PFSK-1 (cell line): ENCODE results near the gene PCGF2.
A peak's percentile ranks its signal among the peaks of the same experiment; 100 is the strongest.

Experiments used
- FOXP2 ChIP-seq: optimal IDR thresholded peaks from 2 replicates; pipeline ENCODE3; 2011; ENCODE audit warnings: borderline replicate concordance, control low read depth, inconsistent platforms; ENCODE audit not compliant: insufficient read depth; ENCODE audit errors: extremely low read length, extremely low read depth
- POLR2AphosphoS5 ChIP-seq: IDR thresholded peaks from 2 replicates; pipeline ENCODE4 v1.6.1; 2012; ENCODE audit warnings: low read depth, mild to moderate bottlenecking, control low read depth, low read length, moderate library complexity
- SIN3A ChIP-seq: IDR thresholded peaks from 2 replicates; pipeline ENCODE4 v1.6.1; 2012; ENCODE audit warnings: mild to moderate bottlenecking, low read length, moderate library complexity, borderline replicate concordance; ENCODE audit not compliant: insufficient read depth
- TAF1 ChIP-seq: IDR thresholded peaks from 2 replicates; pipeline ENCODE4 v1.6.1; 2012; ENCODE audit warnings: low read length, control low read depth, borderline replicate concordance; ENCODE audit not compliant: insufficient read depth
- TF ChIP-seq, protein P1 (sequence below), 2 experiments: IDR thresholded peaks; 2 replicates each; pipeline versions ENCODE4 v1.6.1 to v1.8.0; 2011 to 2012; ENCODE audit warnings: low read depth in 2 of 2, low read length in 2 of 2, control low read depth in 1 of 2, inconsistent platforms in 1 of 2, mild to moderate bottlenecking in 1 of 2, moderate library complexity in 1 of 2; ENCODE audit not compliant: insufficient read depth in 1 of 2

The PCGF2 gene

GRCh38 chr17:38703742-38704605 is 44.2 kb downstream of the PCGF2 start:
- TF ChIP-seq, protein P1, sequence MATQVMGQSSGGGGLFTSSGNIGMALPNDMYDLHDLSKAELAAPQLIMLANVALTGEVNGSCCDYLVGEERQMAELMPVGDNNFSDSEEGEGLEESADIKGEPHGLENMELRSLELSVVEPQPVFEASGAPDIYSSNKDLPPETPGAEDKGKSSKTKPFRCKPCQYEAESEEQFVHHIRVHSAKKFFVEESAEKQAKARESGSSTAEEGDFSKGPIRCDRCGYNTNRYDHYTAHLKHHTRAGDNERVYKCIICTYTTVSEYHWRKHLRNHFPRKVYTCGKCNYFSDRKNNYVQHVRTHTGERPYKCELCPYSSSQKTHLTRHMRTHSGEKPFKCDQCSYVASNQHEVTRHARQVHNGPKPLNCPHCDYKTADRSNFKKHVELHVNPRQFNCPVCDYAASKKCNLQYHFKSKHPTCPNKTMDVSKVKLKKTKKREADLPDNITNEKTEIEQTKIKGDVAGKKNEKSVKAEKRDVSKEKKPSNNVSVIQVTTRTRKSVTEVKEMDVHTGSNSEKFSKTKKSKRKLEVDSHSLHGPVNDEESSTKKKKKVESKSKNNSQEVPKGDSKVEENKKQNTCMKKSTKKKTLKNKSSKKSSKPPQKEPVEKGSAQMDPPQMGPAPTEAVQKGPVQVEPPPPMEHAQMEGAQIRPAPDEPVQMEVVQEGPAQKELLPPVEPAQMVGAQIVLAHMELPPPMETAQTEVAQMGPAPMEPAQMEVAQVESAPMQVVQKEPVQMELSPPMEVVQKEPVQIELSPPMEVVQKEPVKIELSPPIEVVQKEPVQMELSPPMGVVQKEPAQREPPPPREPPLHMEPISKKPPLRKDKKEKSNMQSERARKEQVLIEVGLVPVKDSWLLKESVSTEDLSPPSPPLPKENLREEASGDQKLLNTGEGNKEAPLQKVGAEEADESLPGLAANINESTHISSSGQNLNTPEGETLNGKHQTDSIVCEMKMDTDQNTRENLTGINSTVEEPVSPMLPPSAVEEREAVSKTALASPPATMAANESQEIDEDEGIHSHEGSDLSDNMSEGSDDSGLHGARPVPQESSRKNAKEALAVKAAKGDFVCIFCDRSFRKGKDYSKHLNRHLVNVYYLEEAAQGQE (IDR thresholded peaks at IDR 0.05; ENCODE audit: insufficient read depth in 1 of 2, low read depth in 2 of 2, low read length in 2 of 2) = no peak
- TF ChIP-seq POLR2AphosphoS5 (no peak), TAF1 (no peak), FOXP2 (no peak)

GRCh38 chr17:38702916-38703741 is 45.0 kb downstream of the PCGF2 start:
- TF ChIP-seq POLR2AphosphoS5 (no peak), TAF1 (no peak), SIN3A (no peak), FOXP2 (no peak)
- TF ChIP-seq, protein P1 (IDR thresholded peaks at IDR 0.05; ENCODE audit: insufficient read depth in 1 of 2, low read depth in 2 of 2, low read length in 2 of 2) = no peak

DNA sequence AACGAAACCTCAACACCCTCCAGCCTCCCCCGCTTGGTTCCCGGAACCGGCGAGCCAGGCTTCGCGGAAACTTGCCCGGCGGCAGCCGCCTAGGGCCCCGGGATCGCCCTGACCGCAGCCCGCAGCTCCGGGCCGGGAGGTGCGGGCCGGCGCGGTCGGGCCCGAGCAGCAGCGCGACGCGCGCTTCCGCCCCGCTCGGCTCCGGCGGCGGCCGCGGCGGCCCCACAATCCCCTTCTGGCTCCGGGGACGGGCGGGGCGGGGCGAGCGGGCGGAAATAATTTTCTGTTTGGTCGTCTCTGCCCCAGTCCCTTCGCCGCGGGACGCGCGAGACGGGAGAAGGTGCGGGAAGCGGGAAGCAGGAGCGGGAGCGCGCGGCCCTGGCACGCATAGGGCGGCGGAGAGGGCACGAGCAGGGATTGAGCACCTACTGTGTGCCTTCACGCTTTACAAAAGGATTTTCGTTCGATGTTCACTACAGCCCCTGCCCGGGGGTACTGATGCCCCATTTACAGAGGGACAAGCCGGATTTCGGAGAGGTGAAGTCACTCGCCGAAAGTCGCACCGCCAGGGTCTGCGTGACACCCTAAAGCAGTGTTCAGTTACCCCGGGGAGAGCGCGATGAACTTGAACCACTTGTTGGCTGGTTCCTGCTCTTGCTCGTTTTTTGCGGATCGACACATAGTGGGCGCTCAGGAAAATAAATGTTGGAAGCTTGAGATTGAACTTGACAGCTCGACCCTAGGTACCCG is 45.8 kb downstream of the PCGF2 start:
- TF ChIP-seq, protein P1 (IDR thresholded peaks at IDR 0.05; ENCODE audit: insufficient read depth in 1 of 2, low read depth in 2 of 2, low read length in 2 of 2) = 0 out of 4 replicates have a peak, but pooled peaks of 1 of the 2 experiments have one; percentile 8
- TF ChIP-seq FOXP2 = no peak
- TF ChIP-seq POLR2AphosphoS5 = peak; percentile 78
- TF ChIP-seq SIN3A = no peak
- peak; percentile 72; the same call in 1 of the 2 replicates for TF ChIP-seq TAF1

DNA sequence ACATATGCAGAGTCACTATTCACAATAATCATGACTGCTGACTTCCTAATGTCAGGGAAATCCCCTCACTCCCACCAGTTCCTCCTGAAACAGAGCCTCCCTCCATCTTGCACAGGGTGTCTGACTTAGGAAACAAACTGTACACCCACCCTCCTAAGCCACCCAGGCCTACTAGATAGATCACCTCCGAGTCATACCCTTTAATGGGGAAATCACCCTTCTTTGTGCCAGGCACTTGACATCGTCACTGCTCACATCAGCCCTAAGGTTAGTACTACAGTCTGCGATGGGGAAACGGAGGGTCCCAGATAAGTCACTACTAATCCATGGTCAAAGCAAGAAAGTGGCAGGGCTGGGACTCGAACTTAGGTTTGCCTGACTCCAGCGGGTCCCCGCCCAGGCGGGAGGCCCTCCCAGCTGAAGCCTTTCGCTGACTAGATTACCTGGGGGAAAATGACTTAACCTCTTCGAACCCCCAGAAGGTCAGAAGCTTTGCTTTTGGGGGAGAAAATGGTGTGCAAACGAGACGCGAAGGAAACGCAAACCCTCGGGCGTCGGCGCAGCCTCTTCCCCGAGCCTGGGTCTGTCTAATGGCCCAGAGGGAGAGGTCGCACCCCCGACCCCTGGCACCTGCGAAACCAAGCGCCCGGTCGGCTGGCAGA is 46.5 kb downstream of the PCGF2 start:
- no peak for TF ChIP-seq TAF1
- TF ChIP-seq, protein P1 (IDR thresholded peaks at IDR 0.05; ENCODE audit: insufficient read depth in 1 of 2, low read depth in 2 of 2, low read length in 2 of 2) = no peak
- no peak for TF ChIP-seq POLR2AphosphoS5
- TF ChIP-seq FOXP2 = no peak
- TF ChIP-seq SIN3A = no peak
